Tibial nerve (tissue), 4 donors: ENCODE results near the gene LEFTY1.

Experiments
- EP300 ChIP-seq, 2 donors: sonication (generic); formaldehyde crosslinking; IDR thresholded peaks; one replicate each; pipeline ENCODE4 v1.6.1; 2017; ENCODE audit warnings: antibody characterized with exemption in 2 of 2, mild to moderate bottlenecking in 1 of 2
- POLR2A ChIP-seq, 2 donors: fragments of 450-650 bp; IDR thresholded peaks; one replicate each; pipeline ENCODE4 v1.6.1; 2017; ENCODE audit warnings: antibody characterized with exemption in 2 of 2, mild to moderate bottlenecking in 2 of 2, moderate library complexity in 2 of 2
- TF ChIP-seq, protein P1 (sequence below), 5 experiments: fragments of 200-600 bp in 3 of 5; fragments of 450-650 bp in 2 of 5; sonication (generic) in 3 of 5; IDR thresholded peaks; one replicate each; pipeline ENCODE4 v1.5.1; 2016 to 2019; ENCODE audit warnings: antibody characterized with exemption in 5 of 5, mild to moderate bottlenecking in 3 of 5, moderate library complexity in 2 of 5

DNA sequence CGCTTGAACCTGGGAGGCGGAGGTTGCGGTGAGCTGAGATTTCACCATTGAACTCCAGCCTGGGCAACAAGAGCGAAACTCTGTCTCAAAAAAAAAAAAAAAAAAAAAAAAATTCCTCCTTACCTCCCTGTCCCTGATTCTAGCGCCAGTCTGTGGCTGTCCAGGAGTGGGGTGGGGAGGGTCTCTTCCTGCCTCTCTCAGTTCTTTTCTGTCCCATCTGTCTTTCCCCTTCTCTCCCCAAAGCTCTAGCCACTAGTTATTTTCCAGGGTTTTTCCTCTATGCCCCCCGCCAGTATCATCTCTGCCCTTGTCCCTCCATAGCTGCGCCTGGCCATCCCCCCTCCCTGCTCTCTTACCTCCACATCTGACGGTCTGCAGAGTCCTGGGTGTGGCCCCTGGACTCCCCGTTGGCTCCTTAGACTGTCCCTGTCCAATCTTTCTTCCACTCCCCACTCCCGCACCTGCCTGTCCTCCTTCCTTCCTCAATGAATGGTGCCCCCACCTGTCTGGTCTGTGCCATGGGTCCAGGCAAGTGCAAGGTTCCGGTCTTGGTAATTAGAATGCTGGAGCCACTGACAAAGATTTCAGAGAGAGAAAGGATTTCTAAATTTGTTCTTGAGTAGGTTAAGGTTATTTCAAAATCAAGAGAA, 5.2 kb downstream of the LEFTY1 start:
- no peak for TF ChIP-seq POLR2A (IDR thresholded peaks at IDR 0.05)
- TF ChIP-seq, protein P1, sequence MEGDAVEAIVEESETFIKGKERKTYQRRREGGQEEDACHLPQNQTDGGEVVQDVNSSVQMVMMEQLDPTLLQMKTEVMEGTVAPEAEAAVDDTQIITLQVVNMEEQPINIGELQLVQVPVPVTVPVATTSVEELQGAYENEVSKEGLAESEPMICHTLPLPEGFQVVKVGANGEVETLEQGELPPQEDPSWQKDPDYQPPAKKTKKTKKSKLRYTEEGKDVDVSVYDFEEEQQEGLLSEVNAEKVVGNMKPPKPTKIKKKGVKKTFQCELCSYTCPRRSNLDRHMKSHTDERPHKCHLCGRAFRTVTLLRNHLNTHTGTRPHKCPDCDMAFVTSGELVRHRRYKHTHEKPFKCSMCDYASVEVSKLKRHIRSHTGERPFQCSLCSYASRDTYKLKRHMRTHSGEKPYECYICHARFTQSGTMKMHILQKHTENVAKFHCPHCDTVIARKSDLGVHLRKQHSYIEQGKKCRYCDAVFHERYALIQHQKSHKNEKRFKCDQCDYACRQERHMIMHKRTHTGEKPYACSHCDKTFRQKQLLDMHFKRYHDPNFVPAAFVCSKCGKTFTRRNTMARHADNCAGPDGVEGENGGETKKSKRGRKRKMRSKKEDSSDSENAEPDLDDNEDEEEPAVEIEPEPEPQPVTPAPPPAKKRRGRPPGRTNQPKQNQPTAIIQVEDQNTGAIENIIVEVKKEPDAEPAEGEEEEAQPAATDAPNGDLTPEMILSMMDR (IDR thresholded peaks at IDR 0.05): no peak
- no peak for TF ChIP-seq EP300 (IDR thresholded peaks at IDR 0.05)
